ENCODE results near the gene AFAP1. TPM values are rescaled to one million over a fixed set of nuclear protein-coding genes. Genes with fewer than 3 reads are reported as not detected.

Gene AFAP1
- total RNA-seq, 1 donor from 2014 or later = 30.8 TPM

GRCh38 chr4:7772711-7773385, 166.8 kb downstream of the AFAP1 start:
- no peak for DNase-seq (ENCODE audit: low read depth)

GRCh38 chr4:7771541-7772507, 167.8 kb downstream of the AFAP1 start:
- no peak for DNase-seq (ENCODE audit: low read depth)

GRCh38 chr4:7771056-7771455, 168.6 kb downstream of the AFAP1 start:
- no peak for DNase-seq (ENCODE audit: low read depth)

GRCh38 chr4:7770224-7771050, 169.2 kb downstream of the AFAP1 start:
- peak; percentile 31 for DNase-seq (ENCODE audit: low read depth)

GRCh38 chr4:7769396-7770223, 170.1 kb downstream of the AFAP1 start:
- no peak for DNase-seq (ENCODE audit: low read depth)

GRCh38 chr4:7768736-7769135, 170.9 kb downstream of the AFAP1 start:
- DNase-seq (ENCODE audit: low read depth) = no peak

GRCh38 chr4:7767966-7768365, 171.7 kb downstream of the AFAP1 start:
- no peak for DNase-seq (ENCODE audit: low read depth)

- no peak for DNase-seq (ENCODE audit: low read depth)
These were observed 172.1 kb downstream of the AFAP1 start for GRCh38 chr4:7767526-7767925.

GRCh38 chr4:7766661-7767345, 172.9 kb downstream of the AFAP1 start:
- no peak for DNase-seq (ENCODE audit: low read depth)

- no peak for DNase-seq (ENCODE audit: low read depth)
These were observed 173.6 kb downstream of the AFAP1 start for GRCh38 chr4:7766086-7766485.

GRCh38 chr4:7765666-7766065, 174.0 kb downstream of the AFAP1 start:
- DNase-seq (ENCODE audit: low read depth) = no peak

- DNase-seq (ENCODE audit: low read depth) = no peak
These were observed 175.2 kb downstream of the AFAP1 start for GRCh38 chr4:7764466-7764865.

- DNase-seq (ENCODE audit: low read depth) = peak; percentile 23
These were observed 175.9 kb downstream of the AFAP1 start for GRCh38 chr4:7763788-7764187.

GRCh38 chr4:7763106-7763505, 176.6 kb downstream of the AFAP1 start:
- DNase-seq (ENCODE audit: low read depth) = no peak

- no peak for DNase-seq (ENCODE audit: low read depth)
These were observed 177.2 kb downstream of the AFAP1 start for GRCh38 chr4:7762376-7763030.

GRCh38 chr4:7761720-7762119, 177.9 kb downstream of the AFAP1 start:
- peak; percentile 15 for DNase-seq (ENCODE audit: low read depth)

- DNase-seq (ENCODE audit: low read depth) = no peak
These were observed 178.3 kb downstream of the AFAP1 start for GRCh38 chr4:7761312-7761711.

GRCh38 chr4:7760706-7761105, 179.0 kb downstream of the AFAP1 start:
- DNase-seq (ENCODE audit: low read depth) = no peak

- no peak for DNase-seq (ENCODE audit: low read depth)
These were observed 179.4 kb downstream of the AFAP1 start for GRCh38 chr4:7760228-7760627.

Measured in myocyte (in vitro differentiated cells).